COR-L47 (cell line): Measurements from ENCODE around the gene SOX1.

ENCODE experiments used
- DNase-seq: peaks from one replicate; lab custom pipeline; 2025; lab: John Stamatoyannopoulos, UW

SOX1 gene

DNA sequence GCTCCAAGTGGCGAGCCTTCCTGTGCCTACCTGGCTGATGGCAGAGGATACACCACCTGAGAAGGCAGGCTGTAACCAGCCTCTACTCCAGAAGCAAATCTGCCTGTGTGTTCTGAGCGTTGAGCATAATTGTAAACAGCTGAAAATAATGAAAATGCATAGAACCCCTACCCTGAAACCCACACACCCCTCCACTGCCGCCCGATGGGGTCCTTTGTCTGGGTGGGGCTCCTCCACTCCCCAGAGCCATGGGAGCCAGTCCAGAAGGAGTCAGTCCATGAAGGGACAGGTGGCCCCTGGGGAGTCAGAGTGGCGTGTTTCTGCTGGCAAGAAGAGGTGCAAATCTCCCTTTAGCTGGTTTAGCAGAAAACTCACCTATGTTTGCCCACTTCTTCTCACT, 8.0 kb upstream of the SOX1 start:
- DNase-seq, result no peak

- no peak for DNase-seq
Measured at GRCh38 chr13:112059457-112060281, 7.3 kb upstream of the SOX1 start.

DNA sequence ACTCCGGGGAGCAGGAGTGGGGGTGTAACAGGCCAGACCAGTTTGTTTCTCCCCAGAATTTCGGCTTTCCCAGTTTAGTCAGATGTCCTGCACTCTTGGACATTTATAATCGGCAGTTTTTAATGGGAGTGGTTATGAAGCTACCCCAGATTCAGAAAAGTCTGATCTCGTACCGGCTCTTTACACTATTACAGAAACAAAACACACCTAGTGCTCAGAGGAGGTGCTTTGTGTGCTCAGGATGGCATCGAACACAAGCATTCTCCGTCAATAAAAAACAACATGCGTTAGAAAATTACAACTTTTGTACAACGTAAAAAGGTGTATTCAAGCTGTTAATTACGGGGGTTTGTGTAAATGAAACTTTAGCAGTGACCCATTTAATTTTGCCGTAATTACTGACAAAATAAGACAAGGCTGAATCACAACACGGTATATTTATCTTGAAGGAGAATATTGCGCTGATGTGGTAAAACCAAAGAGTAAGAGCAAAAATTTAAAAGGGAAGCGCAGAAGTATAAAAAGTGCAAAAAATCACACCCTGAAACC, 6.6 kb upstream of the SOX1 start:
- DNase-seq, result no peak

DNA sequence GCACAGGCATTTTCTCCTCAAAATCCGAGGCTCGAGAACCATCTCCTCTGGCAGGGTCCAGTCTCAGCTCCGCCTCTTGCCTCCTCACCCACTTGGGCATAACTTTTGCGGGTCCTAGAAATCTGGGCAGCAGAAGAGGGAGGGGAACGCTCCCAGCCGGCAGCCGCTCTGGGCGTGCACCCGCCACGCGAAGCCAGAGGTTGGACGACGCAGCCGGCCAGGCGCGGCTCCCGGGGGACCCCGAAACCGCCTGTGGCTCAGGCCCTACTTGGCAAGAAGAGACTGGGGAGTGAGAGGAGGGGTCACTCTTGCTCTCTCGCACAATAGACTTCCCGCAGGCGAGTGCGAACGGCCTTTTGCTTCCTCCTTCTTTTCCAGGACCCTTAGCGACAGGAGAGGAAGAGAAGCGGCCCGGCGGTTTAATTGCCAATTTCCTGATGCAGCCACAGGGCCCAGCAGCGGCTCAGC, 6.0 kb upstream of the SOX1 start:
- DNase-seq, result no peak

- no peak for DNase-seq
Measured at GRCh38 chr13:112061367-112062061, 5.4 kb upstream of the SOX1 start.

DNA sequence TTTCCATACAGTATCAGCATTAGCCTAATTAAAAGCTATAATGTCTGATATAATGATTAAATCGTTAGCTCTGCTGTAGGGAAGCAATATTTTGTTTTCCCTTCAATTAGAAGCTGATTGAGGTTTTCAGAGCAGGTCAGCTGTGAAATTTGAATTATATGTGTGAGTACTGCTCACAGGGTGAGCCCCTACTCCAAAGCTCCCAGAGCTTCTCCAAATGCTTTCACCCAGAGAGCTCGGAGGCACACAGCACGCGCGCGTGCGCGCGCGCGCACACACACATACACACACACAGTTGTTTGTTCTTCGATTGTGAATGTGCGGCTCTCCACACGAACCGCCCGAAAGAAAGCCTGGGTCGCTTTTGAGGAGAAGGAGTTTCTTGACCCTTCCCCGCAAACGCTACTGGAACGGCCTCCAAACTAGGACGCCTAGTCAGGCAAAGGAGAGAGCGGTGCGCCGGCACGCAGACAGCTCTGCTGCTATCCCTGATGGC, 4.8 kb upstream of the SOX1 start:
- no peak for DNase-seq

GRCh38 chr13:112062571-112063570, 4.1 kb upstream of the SOX1 start:
- DNase-seq, result no peak

GRCh38 chr13:112063807-112064206, 3.1 kb upstream of the SOX1 start:
- no peak for DNase-seq

- peak; percentile 66 for DNase-seq
Measured at GRCh38 chr13:112064222-112064621, 2.7 kb upstream of the SOX1 start.

DNA sequence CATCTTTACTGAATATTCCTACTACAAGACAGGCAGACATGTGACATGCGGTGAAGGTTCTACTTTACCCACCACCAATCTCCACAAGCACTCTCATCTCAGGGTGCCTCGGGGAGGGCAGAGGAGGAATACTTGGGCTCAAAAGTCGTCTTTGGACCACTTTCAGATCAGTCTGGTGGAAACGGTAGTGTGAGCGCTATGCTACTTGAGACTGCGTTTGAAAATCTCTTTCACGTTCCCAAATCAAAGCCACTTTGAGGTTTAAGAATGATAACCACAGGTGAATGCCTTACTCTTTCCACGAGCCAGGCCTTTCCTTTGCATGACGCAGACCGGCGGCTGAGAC, 1.5 kb upstream of the SOX1 start:
- no peak for DNase-seq

DNA sequence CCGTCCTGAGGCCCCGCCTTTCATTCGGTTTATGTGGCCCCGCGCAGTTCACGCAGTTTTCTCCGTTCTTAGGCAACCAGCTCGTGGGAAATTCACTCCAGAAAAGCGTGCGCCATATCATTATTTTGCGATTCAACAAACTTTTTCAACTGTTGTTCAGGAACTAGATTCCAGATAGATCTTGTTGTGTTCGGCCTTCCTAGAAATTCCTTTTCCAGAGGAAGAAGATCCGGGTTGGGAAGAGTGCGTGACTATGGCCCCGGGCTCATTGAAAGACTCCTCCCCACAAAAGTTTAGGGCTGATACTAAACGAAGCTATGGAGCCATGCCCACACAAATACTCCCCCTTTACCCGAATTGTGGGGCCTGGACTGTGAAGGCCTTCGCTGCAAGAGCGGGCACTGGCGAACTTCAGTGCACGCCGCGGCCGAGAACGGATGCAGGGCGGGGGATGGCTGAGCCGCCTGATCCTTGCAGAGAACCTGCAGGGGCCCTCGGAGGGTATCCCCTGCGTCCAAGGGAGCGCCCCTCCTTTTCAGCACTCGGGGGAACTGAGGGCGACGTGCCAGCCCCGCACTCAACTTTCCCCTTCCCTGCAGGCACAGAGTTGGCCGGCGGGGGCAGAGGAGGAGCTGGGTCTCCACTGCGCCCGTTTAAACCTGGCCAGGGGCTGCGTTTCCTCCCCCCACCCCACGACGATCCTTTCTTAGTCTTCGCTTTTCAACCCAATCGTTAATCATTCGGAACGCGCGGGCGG, 904 bp upstream of the SOX1 start:
- peak; percentile 84 for DNase-seq

DNA sequence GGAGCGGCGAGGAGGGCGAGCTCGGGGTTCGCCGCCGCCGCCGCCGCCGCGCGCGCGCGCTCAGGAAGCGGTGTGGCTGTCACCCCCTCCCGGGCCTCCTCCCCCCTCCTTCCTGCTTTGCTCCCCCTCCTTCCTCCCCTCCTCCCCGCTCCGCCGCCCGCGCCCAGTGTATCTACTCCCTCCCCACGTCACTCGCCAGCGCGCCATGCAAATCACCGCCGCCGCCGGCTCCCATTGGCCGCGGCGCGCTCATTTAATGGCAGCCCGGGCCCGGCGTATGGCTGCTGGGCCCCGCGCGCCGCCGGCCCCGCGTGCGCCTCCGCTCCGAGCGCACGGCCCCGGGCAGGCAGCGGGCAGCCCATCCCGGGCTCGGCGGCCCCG, 335 bp upstream of the SOX1 start:
- peak; percentile 99 for DNase-seq

DNA sequence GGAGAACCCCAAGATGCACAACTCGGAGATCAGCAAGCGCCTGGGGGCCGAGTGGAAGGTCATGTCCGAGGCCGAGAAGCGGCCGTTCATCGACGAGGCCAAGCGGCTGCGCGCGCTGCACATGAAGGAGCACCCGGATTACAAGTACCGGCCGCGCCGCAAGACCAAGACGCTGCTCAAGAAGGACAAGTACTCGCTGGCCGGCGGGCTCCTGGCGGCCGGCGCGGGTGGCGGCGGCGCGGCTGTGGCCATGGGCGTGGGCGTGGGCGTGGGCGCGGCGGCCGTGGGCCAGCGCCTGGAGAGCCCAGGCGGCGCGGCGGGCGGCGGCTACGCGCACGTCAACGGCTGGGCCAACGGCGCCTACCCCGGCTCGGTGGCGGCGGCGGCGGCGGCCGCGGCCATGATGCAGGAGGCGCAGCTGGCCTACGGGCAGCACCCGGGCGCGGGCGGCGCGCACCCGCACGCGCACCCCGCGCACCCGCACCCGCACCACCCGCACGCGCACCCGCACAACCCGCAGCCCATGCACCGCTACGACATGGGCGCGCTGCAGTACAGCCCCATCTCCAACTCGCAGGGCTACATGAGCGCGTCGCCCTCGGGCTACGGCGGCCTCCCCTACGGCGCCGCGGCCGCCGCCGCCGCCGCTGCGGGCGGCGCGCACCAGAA, 1.1 kb downstream of the SOX1 start:
- DNase-seq, result peak; percentile 78

GRCh38 chr13:112068540-112069060, 1.7 kb downstream of the SOX1 start:
- DNase-seq, result peak; percentile 36

GRCh38 chr13:112069061-112069844, 2.3 kb downstream of the SOX1 start:
- DNase-seq, result peak; percentile 19

DNA sequence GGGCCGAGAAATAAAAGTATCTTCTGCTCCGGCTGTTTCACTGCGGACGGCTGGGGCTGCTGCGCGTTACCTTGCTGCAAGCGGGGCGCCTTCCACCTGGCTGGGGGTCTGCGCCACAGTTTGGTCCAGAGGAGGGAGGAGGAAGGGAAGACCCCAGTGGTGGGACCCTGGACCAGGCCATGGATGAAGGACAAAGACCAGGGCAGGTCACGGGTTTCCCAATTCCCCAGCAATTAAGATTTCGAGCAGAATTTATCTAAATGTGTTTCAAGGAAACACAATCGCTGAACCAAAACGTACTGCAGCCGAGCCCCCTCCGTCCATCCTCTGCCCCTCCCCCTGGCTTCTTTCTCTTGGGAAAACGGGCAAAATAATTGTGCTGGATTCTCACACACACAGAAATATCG, 2.9 kb downstream of the SOX1 start:
- DNase-seq, result no peak

DNA sequence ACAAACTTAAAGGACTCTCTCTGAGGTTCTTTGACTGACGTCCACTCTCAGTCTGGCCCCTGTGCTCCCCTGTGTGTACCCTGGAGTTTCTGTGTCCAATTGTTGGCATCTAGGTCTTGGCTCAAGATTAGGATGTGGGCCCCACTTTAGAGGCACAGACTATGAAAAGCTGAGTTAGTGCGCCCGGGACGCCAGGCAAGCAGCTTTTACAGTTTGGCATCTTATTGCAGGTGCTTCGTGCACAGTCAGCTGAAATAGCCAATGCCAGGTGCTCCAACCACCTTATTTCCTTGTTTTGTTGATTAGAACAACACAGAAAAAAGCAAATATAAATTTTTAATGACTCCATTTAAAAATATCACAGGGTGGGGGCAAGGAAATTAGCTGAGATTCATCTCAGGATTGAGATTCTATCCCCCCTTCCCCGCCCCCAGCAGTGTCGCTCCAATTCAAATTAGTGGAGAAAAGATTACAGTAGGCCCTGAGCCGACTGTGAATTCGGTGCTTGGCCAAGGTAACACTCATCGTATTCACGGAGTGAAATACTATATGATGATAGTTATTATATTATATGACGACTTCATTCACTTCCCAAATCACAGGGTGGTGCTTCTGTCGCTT, 4.3 kb downstream of the SOX1 start:
- no peak for DNase-seq

DNA sequence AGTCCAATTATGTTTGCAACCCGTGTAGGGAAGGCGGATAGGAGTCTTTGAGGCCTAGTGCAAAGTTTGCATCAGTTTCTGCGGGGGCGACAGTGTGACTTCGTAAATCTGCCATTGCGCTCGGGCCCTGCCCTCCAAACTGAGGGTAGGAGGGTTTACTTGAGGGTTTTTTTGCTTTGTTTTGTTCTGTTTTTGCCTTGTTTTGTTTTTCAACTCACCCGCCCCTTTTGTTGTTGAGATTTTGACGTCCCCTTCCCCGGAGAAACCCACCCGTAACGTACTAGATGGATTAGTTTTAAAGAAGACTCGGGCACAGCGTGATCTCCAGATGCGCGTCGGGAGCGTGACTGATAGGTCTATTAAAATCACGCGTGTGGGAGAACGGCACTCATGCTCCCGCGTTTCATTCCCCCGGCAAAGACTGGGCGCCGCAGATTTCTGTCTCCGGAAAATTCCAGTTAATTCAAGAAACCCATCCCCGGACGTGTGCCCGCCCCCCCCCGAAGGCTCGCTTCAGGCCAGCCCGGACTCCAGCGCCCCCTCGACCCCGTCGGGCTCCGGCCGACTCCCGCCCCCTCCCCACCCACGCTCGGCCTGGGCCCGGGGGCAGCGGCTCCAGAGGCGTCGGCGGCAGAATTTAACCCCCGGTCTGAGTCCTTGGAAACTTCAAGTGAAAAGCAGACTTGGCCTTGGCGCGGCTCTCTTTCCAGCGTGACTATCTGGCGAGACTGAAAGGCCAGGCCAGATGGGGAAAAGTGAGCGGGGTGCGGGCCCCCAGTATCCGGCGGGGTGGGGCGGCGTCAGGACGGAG, 5.0 kb downstream of the SOX1 start:
- DNase-seq, result no peak
